Skin of body (tissue), 2 donors: ENCODE data around the gene WDR86. TPM values are rescaled to one million over a fixed set of nuclear protein-coding genes. Genes with fewer than 3 reads are reported as not detected.

Experiments
- DNase-seq: peaks from one replicate; lab custom pipeline; 2025; lab: John Stamatoyannopoulos, UW
- total RNA-seq: library from RNA; depleted of rRNA; stranded (reverse); fragments of >200 nt; gene quantifications from one replicate; pipeline ENCODE4 v1.2.3, GENCODE V29; 2014

The WDR86 gene
- total RNA-seq, 1 donor from 2014 or later: 14.0 TPM

- no peak for DNase-seq
Observed at GRCh38 chr7:151381348-151382078, 28.3 kb downstream of the WDR86 start.

DNA sequence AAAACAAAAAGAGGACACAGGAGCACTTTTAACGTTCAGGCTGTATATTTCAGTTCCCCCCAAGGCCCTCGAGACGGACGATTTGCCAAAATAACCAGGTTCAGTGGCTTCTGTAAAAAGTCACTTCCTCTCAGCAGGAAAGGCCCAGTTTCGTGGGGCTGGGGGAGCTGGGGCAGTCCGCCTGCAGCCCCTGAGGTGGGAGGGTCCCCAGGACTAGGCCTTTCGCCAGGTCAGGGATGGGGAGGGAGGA lies 28.8 kb downstream of the WDR86 start:
- no peak for DNase-seq

- DNase-seq: no peak
Observed at GRCh38 chr7:151380199-151381097, 29.4 kb downstream of the WDR86 start.

DNA sequence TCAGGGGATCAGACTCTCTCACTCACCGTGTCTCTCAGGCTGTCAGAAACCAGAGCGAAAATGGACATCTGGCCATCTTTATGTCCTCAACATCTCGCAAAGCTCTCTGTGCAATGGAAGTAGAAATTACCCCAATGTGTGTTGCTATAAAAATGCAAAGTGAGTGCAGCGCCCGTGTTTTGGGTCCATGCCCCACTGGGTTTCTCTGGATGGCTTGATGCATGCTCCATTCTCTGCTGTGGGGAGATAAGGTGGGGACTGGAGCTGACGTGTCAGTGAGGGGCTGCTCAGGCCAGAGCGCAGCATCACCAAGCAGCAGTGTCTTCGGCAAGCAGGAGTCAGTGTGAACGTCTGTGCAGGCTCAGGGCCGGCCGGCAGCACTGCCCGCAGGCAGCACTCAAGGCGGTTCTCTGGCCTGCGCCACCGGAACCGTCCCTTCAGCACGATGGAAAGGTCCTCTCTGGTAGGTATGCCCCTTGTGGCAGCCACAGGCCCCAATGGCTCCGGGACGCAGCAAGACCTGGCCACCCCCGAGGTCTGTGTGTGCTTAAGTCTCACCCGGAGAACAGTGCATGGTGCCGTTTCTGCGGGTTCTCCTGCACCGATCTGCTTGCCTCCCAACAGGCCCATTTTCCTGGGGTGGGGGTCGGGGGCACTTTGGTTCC lies 30.2 kb downstream of the WDR86 start:
- DNase-seq: no peak

DNA sequence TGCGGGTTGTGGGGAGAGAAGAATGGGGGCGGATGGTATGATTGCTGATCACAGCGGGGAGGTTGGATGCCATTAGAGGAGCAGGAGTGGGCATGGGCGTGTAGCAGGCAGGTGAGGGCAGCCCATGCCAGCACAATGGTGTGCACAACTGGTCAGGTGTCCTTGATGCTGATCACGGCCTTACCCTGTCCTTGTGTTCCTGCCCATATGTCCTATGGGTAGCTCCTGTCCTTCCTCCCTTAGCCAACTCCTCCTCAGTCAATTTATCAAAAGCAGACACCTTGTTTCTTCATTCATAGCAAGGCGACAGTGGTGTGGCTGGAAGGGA lies 30.7 kb downstream of the WDR86 start:
- no peak for DNase-seq

DNA sequence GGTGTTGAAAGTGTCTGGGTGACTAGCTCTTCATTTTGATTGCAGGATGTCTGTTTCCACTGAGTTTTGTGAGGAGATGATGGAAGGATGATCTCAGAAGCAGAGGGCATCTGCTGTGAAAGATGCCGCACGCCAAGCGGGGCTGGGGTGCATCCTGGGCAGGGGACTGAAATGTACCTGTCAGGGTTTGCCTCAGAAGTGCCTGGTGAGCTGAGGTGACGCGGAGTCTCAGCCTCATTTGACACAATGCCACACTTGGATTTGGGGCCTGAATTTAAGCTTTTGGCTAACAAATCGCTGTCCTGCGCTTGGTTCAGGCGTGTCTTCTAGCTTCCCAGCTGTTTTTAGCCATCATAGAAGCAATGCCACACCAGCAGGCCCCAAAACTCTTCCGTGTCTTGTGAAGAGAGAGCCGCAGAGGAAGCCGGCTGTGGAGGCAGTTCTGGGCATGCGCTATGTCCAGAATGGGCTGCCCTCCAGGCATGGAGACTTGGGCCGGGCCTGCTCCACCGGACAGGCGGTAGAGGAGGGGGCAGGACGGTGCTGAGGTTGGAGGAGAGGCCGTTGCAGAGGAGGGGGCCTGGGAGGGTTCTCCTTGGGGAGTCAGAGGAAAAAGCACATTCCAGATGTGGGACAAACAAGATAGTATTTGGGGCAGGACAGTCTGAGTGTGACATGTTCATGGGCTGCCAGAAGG lies 31.2 kb downstream of the WDR86 start:
- DNase-seq: no peak

DNA sequence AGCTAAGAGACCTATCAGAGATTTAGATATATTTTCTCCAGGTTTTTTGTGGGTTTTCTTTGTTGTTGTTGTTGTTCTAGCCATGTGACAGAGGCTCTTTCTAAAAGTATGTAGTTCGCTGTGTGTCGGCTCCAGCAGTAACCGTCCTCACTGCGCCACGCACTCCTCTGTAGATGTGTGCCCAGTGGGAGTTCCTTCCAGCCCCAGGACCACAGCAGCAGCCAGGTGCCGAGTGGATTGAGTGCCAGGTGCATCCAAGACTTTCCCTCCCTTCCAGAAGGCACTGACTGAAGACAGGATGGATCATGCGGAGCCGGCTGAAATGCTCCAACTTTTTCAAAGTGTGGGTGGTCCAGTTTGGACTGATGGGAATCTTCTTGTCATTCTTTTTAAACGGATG lies 31.8 kb downstream of the WDR86 start:
- DNase-seq: no peak

GRCh38 chr7:151377406-151377805 lies 32.4 kb downstream of the WDR86 start:
- DNase-seq: no peak

GRCh38 chr7:151376218-151376902 lies 33.5 kb downstream of the WDR86 start:
- DNase-seq: no peak

DNA sequence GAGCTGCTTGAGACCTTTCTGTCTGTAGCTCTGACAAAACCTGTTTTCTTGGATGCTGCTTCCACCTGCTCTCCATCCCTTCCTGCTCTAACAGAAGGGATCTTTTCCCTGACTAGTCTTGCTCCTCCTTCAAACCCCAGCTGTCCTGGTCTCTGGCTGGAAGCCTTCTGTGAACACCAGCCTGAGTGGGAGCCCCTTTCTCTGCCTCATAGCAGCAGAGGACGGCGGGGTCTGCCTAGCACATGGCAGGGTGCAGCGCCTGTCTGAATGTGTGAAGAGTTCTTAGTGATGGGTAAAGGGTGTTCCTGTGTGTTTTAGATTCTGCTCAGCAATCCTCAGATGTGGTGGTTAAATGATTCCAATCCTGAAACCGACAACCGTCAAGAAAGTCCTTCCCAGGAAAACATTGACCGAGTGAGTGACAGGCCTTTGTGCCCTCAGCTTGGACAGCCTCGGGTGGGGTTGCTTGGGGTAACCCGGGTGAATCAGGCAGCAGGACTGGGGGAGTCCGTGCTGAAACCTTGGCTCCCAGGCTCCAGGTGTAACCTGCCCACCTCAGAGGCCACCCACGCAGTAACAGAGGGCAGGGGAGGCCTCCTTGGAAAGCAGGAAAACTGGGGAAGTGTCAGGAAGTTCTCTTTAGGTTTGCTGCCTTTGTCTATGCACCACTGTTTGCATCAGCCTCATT lies 34.2 kb downstream of the WDR86 start:
- no peak for DNase-seq

DNA sequence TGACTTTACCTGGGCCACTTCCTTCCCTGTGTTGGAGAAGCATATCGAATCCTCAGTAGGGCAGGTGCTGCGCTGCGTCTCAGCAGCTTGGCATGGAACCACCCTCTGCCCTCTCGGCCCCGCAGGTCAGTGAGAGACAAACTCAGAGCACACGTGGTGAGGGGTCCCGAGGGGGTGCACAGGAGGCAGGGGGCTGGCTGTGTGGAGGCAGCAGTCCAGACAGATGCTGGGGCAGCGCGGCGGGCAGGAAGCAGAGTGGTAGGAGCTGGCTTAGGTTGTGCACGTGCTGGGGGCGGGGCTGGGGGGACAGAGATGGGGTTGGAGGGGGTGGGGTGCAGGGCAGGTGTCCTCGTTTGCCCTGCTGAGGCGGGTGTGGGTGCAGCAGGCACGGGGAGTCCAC lies 35.1 kb downstream of the WDR86 start:
- DNase-seq: no peak

GRCh38 chr7:151374139-151374538 lies 35.7 kb downstream of the WDR86 start:
- no peak for DNase-seq

- DNase-seq: no peak
Observed at GRCh38 chr7:151373599-151373998, 36.2 kb downstream of the WDR86 start.

DNA sequence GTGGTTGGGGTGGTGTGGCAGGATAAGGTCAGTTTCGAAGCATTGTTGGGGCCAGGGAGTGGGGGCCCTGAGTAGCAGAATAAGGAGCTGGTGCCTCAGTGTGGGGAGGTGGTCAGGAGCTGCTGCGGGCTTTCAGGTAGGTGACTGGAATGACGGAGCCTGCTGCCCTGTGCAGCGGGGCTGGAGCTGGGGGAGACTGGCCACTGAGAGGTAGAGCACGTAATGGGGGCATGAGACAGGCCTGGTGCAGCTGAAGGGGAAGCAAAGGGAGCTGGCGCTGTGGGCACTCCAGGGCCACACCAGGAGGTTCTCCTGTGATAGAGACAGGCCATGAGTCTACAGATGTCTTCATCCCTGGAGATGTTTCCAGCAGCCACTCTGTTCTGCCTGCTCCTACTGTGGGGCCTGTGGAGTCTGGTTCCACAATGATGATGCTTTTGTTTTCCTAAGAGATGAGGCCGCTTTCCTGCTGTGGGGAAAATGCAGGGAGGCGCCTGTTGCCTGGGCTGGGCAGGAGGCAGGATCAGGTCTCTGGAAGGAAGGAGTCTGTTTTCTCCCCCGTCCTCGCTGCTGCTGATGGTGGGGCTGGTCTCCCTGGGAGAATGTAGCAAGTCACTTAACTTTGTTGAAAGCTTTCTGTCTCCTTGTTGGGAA lies 37.1 kb downstream of the WDR86 start:
- DNase-seq: no peak

- DNase-seq: no peak
Observed at GRCh38 chr7:151371266-151371665, 38.6 kb downstream of the WDR86 start.

GRCh38 chr7:151368136-151368571 lies 41.7 kb downstream of the WDR86 start:
- DNase-seq: peak; percentile 46

DNA sequence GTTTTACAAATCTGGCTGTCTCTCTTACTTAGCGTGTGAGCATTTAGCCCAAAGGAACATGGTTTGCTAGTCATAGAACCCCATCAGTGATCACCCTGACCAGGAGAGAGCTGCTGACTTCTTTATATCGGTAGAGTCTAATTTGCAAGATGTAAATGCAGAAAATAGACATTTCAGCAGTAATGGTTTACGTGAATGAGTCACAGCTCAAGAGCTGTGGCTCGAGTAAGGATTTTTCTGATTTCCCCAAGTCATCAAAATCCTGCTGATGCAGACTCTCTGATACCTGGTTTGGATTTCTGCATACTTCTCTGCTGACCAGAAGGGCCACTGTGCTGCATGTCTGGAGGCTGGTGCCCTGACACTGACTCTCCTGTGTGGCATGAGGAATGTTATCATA lies 42.6 kb downstream of the WDR86 start:
- DNase-seq: no peak

DNA sequence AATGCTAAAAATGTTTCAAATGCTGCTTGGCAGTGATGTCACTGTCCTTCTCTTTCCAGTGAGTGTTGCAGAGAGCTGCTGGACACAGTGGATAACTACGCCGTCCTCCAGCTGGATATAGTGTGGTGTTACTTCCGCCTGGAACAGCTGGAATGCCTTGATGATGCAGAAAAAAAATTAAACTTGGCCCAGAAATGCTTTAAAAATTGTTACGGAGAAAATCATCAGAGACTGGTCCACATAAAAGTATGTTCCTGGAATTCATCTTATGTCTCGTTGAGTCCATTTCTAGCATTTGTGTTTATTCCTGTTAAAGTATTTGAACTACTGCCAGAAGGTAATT lies 43.0 kb downstream of the WDR86 start:
- peak; percentile 78 for DNase-seq

GRCh38 chr7:151366166-151366879 lies 43.5 kb downstream of the WDR86 start:
- peak; percentile 10 for DNase-seq

- no peak for DNase-seq
Observed at GRCh38 chr7:151363182-151363581, 46.7 kb downstream of the WDR86 start.
